GOT3 (cell line): ENCODE data around the gene LCN15.

Experiments used
- DNase-seq: peaks from one replicate; lab custom pipeline; 2025; ENCODE audit warnings: mixed read lengths; lab: John Stamatoyannopoulos, UW

LCN15 gene

DNA sequence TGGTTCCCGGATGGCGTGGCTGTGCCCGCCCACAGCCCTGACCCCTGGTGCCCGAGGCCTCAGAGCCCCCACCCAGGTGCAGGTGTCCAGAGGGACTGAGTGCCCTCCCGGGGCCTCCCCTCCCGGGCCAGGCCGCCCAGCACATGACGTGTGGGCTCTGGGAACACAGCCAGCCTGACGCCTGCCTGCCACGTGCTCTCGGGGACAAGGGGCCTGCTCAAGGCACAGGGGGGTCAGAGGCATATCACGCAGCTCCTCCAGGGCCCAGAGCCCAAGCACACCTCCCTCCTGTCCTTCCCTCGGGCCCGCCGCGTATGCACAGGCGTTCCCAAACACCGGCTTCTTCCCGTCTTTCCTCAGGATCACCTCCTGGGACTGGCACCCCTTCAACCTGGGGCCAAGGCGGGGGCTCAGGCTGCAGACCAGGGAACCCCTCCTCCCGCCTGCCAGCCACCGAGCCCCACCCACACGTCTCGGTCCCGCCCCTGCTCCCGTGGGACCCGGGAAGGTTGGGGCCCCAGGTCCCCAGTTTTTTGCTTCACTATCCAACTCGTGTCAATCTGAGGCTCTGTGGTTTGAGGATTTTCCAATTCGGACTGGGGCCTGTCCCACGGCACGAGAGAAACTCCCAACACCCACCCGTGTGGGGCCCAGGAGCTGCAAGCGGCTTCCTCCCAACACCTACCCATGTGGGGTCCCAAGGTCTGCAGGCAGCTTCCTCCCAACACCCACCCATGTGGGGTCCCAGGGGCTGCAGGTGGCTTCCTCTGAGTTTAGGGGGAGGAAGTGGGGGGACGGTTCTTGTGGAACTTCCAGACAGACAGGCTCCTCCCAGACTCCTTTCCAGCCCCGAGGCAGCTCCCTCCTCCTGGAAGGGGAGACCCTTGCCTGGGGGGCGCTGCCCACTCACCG is 23.1 kb downstream of the LCN15 start:
- DNase-seq: no peak

DNA sequence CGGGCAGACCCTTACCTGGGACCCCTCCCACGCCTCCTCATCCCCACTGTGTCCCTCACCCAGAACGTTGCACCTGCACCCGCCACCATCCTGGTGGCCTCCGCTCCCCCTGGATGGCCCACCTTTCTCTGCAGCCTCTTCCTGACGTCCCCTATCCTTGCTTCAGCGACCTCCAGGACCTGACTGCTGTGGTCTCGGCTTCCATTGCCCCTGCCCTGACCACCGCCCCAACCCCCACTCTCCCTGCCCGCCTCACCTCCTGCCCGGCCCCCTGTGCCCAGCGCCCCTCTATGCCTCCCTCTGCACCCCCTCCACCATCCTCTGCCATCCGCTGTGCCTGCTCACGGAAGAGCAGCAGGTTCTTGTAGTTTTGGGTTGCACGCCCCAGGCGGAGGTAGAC is 23.8 kb downstream of the LCN15 start:
- no peak for DNase-seq

DNA sequence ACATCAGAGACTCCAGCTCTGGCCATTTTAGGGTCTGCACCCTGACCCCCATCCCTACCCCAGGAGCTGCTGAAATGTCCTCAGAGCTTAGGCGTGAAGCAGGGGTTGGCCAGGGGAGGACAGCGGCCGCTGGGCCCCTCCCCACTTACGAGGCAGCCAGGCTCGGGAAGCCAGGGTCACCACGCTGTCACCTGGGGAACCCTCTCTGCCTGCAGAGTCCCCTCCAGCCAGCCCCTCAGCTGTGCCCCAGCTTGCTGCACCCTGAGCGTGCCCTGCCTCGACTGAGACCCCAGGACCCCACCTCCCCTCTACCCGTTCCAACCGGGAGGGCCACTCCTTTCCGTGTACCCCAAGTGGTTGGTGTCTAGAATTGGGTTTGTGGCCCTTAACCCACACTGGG is 24.2 kb downstream of the LCN15 start:
- no peak for DNase-seq

DNA sequence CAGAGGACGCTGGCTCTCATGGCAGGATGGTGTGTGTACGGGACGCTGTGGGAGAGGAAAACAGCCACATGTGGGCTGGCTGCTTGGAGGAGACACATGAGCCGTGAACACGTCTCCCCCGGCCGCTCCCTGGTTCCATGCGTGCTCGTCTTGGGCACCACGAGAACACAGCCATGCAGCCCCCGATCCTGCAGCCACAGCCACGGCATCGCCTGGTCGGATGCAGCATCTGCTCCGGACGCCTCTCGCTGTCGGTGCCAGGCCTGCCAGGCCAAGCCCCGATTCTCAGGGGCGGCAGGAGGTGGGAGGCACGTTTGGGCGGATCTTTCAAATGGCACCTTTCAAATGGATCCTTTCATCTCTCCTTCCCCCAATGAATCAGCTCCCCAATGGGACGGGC is 24.8 kb downstream of the LCN15 start:
- no peak for DNase-seq

DNA sequence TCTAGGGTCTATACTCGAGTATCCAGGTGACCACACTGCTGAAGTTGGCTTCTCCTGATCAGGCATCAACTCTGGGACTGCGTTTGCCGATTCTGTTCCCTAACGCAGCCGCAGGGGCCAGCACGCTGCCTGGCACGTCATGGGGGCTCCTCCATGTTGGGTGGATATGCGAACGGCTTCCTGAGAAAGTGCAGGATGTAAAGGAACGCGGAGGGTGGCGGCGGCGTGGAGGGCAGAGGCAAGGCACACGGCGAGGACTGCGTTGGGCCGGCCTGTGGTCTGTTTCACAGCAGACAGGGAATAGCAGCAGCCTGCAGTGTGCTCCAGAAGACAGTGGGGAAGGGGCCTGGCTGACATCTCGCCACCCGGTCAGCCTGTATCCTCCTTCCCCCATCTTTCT is 25.4 kb downstream of the LCN15 start:
- DNase-seq: no peak

DNA sequence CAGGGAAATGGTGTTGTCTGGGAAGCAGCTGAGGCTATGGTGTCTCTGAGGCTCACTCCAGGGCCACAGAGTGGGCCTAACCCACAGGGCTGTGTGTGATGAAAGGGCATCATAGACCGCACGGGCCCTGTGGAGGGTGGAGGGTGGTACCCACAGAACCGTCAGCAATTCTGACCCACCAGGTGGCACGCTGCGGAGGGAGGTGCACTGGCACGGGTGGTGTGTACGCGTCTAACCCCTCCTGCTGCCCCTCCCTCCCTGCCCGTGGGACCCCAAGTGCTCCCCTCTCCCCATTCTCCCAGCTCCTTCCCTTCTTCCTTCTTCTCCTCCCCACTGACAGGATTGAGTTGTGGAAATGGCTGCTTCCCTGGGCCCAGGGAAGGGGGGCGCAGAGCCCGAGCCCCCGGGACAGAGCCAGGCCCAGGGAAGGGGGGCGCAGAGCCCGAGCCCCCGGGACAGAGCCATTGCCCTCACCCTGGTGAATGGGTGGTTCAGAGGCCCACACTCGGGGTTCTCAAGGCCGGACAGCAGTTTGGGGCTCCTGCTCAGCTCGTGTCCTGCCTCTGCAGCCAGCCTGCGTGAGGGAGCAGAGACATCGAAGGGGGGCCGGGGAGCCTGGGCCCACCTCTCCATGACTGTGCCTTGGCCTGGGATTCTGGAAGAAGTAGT is 28.4 kb downstream of the LCN15 start:
- no peak for DNase-seq

DNA sequence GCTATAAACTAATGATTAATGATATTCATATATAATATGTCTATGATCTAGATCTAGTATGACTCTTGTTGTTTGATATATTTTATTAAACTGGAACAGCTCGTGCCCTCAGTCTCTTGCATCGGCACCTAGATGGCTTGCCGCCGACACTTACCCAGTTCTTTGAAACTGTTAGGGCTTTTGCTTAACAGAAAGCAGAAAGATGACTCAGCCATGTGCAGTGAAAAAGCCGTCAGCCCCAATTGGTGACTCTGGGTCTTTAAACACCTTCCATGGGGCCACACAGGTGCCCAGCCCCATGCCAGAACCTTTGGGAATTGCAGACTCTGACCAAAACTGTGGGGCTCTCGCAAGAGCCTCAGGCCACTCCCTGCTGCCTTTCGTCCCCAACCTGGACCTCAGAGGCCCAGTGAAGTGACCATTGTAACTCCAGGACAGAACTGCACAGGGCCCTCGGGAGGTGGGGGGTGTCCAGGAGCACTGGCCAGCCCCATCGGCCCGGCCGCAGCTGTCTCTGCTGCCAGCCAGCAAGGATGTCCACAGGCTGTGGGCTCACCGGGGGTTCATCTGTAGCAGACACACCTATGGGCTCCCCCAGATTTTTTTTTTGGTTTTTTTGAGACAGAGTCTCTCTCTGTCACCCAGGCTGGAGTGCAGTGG is 29.4 kb downstream of the LCN15 start:
- DNase-seq: no peak

DNA sequence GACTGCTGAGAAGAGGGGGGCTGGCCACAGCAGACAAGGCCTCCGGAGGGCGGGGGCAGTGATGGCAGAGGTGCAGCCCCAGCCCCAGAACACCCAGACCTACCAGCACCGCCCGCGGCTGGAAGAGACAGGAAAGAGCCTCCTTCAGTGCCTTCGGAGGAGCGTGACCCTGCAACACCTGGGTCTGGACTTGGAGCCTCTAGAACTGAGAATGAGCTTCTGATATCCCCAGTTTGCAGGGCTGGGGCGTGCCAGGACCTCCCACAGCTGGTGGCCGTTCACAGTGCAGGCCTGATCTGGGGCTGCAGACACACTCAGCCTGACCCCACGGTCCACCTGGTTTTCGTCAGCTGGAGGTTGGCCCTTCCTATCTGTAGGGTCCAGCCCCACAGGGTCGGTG is 30.7 kb downstream of the LCN15 start:
- DNase-seq: no peak

DNA sequence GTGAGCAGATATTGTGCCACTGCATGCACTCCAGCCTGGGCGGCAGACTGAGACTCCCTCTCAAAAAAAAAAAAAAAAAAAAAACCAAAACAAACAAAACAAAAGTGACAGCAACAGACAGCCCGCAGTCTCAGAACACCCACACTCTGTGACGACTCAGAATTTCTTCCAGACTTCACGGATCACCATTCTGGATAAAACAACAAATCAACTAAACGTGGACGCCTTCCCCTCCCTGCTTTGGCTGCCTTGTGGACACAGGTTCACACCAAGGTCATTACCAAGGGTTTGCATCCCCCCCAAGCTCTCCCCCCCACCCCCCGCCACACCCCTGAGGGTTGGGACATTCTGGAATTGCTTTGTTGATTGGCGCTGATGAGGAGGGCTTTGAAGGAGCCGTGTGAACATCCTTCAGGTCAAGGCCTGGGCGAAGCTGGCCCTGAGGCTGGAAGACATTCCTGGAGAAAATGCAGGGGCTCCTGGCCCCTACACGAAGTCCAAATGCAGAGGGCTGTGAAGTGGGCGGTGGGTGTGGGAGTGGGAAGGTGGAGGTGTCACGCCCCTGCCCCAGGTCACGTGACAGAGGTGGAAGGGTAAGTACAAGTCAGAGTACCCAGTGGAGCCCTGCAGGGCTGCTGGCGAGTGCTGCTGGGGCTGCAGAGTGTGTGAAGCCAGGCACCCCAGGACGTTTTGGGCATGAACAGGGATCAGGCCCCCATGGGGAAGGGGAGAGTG is 31.7 kb downstream of the LCN15 start:
- DNase-seq: no peak

DNA sequence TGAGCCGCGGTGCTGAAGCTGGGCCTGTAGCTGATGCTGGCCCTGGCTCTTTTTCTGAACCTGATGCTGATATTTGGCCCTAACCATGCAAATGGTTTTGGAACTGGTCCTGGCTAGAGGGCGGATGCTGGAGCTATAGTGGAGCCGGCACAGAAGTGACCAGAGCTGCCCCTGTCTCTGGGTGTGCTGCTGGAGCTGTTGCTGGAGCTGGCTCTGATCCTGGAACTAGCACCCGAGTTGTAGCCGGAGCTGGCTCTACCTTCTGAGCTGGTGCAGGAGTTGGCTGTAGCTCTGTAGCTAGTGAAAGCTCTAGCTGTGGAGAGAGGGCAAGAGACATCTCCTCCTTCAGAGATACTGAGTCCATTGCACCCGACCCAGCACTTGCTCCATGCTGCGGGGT is 34.4 kb downstream of the LCN15 start:
- no peak for DNase-seq

DNA sequence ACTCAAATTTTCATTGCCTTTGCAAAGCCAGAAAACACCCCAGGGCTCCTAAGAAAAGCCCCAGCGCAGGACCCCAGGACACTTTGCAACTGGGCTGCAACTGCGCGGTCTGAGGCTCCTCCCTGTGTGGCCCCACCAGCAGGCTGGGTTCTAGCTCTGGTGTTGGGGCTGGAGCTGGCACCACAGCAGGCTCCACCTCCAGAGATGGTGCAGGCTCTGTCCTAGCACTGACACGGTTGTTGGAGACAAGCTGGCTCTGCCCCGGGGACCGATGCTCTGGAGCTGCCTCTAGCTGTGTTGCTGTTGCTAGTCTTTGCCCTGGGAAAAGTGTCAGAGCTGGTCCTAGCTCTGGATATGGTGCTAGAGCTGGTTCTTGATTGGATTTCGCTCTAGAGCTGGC is 35.2 kb downstream of the LCN15 start:
- DNase-seq: no peak

DNA sequence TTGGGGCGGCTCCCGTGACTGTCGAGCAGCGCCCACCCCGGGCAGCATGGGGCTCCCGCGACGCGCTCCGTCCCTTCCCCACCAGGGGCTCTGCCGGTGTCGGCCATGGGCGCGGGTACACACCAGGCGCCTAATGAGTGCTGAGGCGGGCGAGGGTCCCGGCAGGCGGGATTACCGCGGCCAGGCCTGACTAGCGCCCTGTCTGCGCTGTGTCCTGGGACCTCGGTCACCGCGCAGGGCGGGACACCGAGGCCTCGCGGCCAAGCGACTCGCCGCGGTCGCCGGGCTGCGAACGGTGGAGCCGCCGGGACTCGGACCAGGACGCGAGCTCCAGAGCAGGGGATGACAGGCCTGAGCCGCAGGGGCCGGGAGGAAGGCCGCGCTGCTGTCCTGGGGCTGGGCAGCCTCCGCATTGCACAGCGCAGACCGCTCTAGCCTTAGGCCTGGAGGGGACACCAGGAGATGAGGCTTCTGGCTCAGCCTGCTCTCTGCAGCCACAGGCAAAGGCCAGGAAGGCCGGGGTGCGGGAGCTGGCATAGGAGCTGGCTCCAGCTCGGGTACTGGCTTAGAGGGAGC is 35.7 kb downstream of the LCN15 start:
- no peak for DNase-seq

DNA sequence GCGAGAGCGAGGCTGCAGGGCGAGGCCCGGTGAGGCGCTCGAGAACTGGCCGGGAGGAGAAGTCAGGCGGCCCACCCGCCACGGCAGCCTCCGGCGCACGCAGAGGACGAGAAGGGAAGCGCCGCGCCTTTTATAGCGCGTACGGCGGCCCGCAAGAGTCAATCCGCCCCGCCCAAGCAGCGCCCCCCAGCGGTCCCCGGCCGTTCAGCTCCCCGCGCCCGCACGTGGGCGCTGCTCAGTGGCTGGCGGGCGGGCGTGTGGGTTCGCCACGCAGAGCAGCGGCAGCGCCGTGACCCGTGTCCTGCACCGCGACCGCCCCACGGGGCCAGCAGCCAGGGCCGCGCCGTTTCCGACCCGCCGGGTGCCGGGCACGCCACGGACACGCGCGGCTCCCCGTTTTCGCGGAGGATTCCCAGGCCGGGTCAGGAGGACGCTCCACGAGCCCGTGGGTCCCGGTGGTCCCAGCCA is 36.2 kb downstream of the LCN15 start:
- DNase-seq: peak; percentile 76

DNA sequence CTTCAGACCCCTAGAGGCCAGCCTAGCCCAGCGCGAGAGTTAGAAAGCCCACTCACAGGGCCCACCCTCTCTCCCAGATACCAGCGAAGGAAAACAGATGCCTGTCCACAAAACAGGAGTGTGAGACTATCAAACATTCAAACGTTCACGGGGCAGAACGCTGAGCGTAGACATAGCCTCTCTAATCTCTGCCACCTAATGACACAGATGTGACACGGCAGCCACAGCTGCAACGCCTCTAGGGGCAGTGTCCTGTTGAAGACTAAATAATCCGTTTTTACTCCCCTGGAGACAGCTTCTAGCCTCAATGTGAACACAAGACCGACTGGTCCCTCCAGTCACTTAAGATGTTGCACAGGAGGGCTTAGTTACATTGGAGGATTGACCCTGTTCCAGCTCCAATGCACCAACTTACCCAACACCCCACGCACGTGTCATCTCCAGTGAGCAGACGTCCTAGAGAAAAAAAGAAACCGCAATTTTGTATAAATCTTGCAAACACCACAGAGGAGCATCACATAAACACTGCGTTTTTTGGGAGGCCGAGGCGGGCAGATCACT is 37.6 kb downstream of the LCN15 start:
- DNase-seq: no peak

DNA sequence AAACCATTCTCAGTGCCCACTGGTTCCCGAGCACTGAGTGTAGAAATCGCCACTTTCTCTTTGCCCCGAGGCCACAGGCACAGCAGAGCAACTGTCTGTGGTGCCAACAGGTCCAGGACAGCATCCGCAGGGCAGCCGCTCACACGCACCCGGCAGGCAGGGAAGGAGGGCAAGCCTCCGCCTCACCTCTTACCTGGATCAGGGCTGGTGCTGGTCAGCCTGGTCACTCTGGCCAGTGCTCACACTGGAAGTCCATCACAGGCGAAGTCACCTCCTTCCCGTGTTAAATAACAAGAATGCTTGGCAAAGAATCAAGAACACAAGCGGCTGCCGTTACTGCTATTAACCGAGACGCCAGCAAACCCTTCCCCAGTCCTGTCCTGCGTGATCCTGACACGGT is 38.2 kb downstream of the LCN15 start:
- no peak for DNase-seq

DNA sequence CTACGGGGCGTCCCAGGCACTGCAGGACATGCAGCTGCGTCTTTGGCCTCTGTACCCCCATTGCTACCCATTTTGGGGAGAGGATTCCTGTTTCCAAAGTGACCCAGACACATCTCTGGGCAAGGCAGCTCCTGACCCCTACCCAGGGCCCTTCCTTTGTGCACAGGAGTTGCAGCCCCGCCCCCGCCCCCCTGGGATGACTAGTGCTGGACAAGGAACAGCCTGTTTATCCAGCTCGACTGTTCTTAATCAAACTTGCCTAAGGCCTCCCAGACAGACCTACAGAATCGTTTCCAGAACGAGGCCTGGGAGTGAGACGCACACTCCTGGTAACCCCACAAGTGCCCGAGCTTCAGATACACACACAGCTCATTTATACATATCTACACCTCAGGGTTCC is 38.7 kb downstream of the LCN15 start:
- DNase-seq: no peak

DNA sequence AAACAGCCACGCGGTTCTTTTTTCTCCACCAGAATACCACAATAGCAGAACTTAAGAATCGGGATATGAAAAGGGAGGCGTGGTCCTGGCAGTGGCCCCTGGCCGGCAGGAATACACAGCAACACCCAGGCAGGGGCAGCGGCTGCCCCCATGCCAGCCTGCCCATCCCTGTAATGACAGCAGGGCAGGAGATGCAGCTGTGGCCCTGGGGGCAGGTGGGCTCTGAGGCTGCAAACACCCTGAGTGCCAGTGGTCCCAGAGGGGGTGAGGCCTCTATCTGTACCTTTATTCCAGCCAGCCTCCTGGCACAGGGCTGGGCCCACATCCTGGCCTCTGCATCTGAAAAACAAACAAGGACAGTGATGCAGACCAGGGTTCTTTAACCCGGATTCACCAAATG is 39.5 kb downstream of the LCN15 start:
- DNase-seq: no peak

DNA sequence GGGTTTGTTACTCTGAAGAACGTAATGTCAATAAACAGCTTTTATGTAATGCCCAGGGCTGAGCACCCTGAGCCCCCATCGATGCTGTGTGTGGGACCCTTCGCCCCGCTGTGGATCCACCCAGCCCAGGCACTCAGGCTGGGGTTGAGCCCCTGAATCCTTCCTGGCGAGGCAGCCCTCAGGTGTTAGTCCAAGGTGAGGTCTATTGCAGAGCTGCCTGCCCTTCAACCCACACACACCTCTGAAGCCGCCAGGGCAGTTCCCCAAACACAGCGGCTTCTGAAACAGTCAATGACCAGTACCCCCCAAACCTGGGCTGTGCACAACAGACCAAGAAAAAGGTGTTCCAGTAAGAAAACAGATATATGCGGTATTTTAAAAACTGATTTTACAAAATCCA is 40.3 kb downstream of the LCN15 start:
- DNase-seq: no peak

DNA sequence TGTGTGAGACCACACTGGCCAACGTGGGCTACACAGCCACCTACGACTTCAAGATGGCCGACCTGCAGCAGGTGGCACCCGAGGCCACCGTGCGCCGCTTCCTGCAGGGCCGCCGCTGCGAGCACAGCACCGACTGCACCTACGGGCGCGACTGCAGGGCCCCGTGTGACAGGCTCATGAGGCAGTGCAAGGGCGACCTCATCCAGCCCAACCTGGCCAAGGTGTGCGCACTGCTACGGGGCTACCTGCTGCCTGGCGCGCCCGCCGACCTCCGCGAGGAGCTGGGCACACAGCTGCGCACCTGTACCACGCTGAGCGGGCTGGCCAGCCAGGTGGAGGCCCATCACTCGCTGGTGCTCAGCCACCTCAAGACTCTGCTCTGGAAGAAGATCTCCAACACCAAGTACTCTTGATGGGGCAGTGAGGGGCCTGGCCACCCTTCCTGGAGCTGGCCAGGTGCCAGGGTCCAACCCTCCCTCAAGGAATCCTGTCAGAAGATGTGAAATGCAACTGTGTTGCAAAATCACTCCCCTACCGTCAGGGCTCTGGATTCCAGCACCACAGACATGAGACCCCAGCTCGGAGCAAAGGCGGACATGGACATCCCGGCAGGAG is 40.8 kb downstream of the LCN15 start:
- no peak for DNase-seq

DNA sequence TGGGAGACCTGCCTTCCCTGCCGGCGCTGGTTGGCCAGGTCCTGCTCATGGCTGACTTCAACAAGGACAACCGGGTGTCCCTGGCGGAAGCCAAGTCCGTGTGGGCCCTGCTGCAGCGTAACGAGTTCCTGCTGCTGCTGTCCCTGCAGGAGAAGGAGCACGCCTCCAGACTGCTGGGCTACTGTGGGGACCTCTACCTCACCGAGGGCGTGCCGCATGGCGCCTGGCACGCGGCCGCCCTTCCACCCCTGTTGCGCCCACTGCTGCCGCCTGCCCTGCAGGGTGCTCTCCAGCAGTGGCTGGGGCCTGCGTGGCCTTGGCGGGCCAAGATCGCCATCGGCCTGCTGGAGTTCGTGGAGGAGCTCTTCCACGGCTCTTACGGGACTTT is 41.4 kb downstream of the LCN15 start:
- DNase-seq: no peak
